Peyer's patch (tissue), 4 donors: ENCODE results near the gene PSG1.
"Not testable (repeated sequence)": the region's sequence is repeated elsewhere in the genome, so short reads cannot be mapped to it uniquely, and the experiment has no call there.

ENCODE experiments used
- CTCF ChIP-seq, 6 experiments: fragments of 450-650 bp in 4 of 6; fragments of 200-600 bp in 2 of 6; sonication (generic) in 1 of 6; IDR thresholded peaks; one replicate each; pipeline ENCODE4 v1.5.1; 2017 to 2019; ENCODE audit warnings: antibody characterized with exemption in 6 of 6, mild to moderate bottlenecking in 3 of 6, moderate library complexity in 1 of 6
- POLR2A ChIP-seq, 2 donors: fragments of 450-650 bp; IDR thresholded peaks; one replicate each; pipeline ENCODE4 v1.5.1; 2017; ENCODE audit warnings: antibody characterized with exemption in 2 of 2, mild to moderate bottlenecking in 2 of 2, moderate library complexity in 2 of 2

- TF ChIP-seq CTCF, POLR2A (IDR thresholded peaks at IDR 0.05): not testable (repeated sequence)
Observed at GRCh38 chr19:42832746-42833442, 46.6 kb downstream of the PSG1 start.
